ENCODE results near the gene CCDC188.

The CCDC188 gene

GRCh38 chr22:20102203-20102780 is 48.6 kb downstream of the CCDC188 start:
- no peak for DNase-seq

GRCh38 chr22:20101638-20102037 is 49.2 kb downstream of the CCDC188 start:
- DNase-seq: no peak

- no peak for DNase-seq
These were observed 51.6 kb downstream of the CCDC188 start for GRCh38 chr22:20099099-20099711.
